Parathyroid adenoma (tissue), 2 donors: ENCODE data around the gene HSF2.

ENCODE experiments used
- H2AFZ ChIP-seq: fragments of 300-600 bp; sonication (generic); one replicate; pipeline ENCODE4 v1.7.0; 2017; ENCODE audit warnings: antibody characterized with exemption, mild to moderate bottlenecking
- H3K27ac ChIP-seq: fragments of 300-600 bp; sonication (generic); one replicate; pipeline ENCODE4 v1.7.0; 2017
- H3K27me3 ChIP-seq: fragments of 300-600 bp; sonication (generic); one replicate; pipeline ENCODE4 v1.7.0; 2017; ENCODE audit warnings: low read length; ENCODE audit not compliant: control insufficient read depth, insufficient read depth
- H3K36me3 ChIP-seq: fragments of 300-600 bp; sonication (generic); one replicate; pipeline ENCODE4 v1.7.0; 2017; ENCODE audit warnings: low read length; ENCODE audit not compliant: control insufficient read depth, insufficient read depth
- H3K4me1 ChIP-seq: fragments of 300-600 bp; sonication (generic); one replicate; pipeline ENCODE4 v1.7.0; 2017; ENCODE audit warnings: control low read depth
- H3K4me2 ChIP-seq: fragments of 300-600 bp; sonication (generic); one replicate; pipeline ENCODE4 v1.7.0; 2017; ENCODE audit warnings: low read length
- H3K4me3 ChIP-seq: fragments of 300-600 bp; sonication (generic); one replicate; pipeline ENCODE4 v1.7.0; 2017; ENCODE audit warnings: low read depth, low read length
- H3K79me2 ChIP-seq: fragments of 300-600 bp; sonication (generic); one replicate; pipeline ENCODE4 v1.7.0; 2017; ENCODE audit warnings: control low read depth
- H3K9ac ChIP-seq: fragments of 300-600 bp; sonication (generic); one replicate; pipeline ENCODE4 v1.7.0; 2017; ENCODE audit warnings: mild to moderate bottlenecking
- H3K9me3 ChIP-seq: fragments of 300-600 bp; sonication (generic); one replicate; pipeline ENCODE4 v1.7.0; 2017; ENCODE audit warnings: low read length; ENCODE audit not compliant: control insufficient read depth
- CTCF ChIP-seq: fragments of 300-600 bp; sonication (generic); IDR thresholded peaks from one replicate; pipeline ENCODE4 v1.7.0; 2017; ENCODE audit warnings: antibody characterized with exemption, mild to moderate bottlenecking
- donor health status: primary hyperparathyroidism.

Gene HSF2

GRCh38 chr6:122422614-122423267 is 23.3 kb downstream of the HSF2 start:
- no peak for TF ChIP-seq CTCF
- H3K36me3 ChIP-seq = no peaks in the 10 kb centered on the region

GRCh38 chr6:122423734-122424133 is 24.3 kb downstream of the HSF2 start:
- H3K9me3 ChIP-seq = no peaks in the 10 kb centered on the region
- H3K79me2 ChIP-seq = no peaks in the 10 kb centered on the region
- H3K4me1 ChIP-seq = no peaks in the 10 kb centered on the region
- no peak overlapping the region for H3K4me3 ChIP-seq
- H3K4me2 ChIP-seq = no peak overlapping the region
- H3K9ac ChIP-seq = no peak overlapping the region
- H2AFZ ChIP-seq = no peak overlapping the region
- H3K36me3 ChIP-seq = no peaks in the 10 kb centered on the region
- no peak overlapping the region for H3K27ac ChIP-seq
- no peak for TF ChIP-seq CTCF
- no peaks in the 10 kb centered on the region for H3K27me3 ChIP-seq

More at GRCh38 chr6:122422614-122423267, 23.3 kb downstream of the HSF2 start:
- Histone ChIP-seq H3K4me2 (no peak overlapping the region), H2AFZ (no peak overlapping the region), H3K27me3 (no peaks in the 10 kb centered on the region), H3K9me3 (no peaks in the 10 kb centered on the region), H3K79me2 (no peaks in the 10 kb centered on the region), H3K9ac (no peak overlapping the region), H3K4me3 (no peak overlapping the region), H3K27ac (no peak overlapping the region), H3K4me1 (no peaks in the 10 kb centered on the region)

- Histone ChIP-seq H3K79me2 (no peaks in the 10 kb centered on the region), H3K27ac (no peak overlapping the region), H3K9me3 (no peaks in the 10 kb centered on the region), H3K4me1 (no peaks in the 10 kb centered on the region), H3K9ac (no peak overlapping the region), H2AFZ (no peak overlapping the region), H3K36me3 (no peaks in the 10 kb centered on the region), H3K4me2 (no peak overlapping the region), H3K27me3 (no peaks in the 10 kb centered on the region), H3K4me3 (no peak overlapping the region)
- no peak for TF ChIP-seq CTCF
Observed at GRCh38 chr6:122426597-122426996, 27.1 kb downstream of the HSF2 start.

GRCh38 chr6:122428781-122429180 is 29.3 kb downstream of the HSF2 start:
- no peaks in the 10 kb centered on the region for H3K36me3 ChIP-seq
- no peak overlapping the region for H3K4me2 ChIP-seq
- no peaks in the 10 kb centered on the region for H3K4me1 ChIP-seq
- no peak overlapping the region for H2AFZ ChIP-seq
- no peaks in the 10 kb centered on the region for H3K79me2 ChIP-seq
- TF ChIP-seq CTCF = no peak
- H3K4me3 ChIP-seq = no peak overlapping the region
- no peak overlapping the region for H3K9ac ChIP-seq
- no peak overlapping the region for H3K27ac ChIP-seq
- H3K9me3 ChIP-seq = no peaks in the 10 kb centered on the region
- no peaks in the 10 kb centered on the region for H3K27me3 ChIP-seq

- H3K27ac ChIP-seq = no peak overlapping the region
- H3K4me3 ChIP-seq = no peak overlapping the region
- no peak overlapping the region for H2AFZ ChIP-seq
- H3K36me3 ChIP-seq = no peaks in the 10 kb centered on the region
- no peaks in the 10 kb centered on the region for H3K27me3 ChIP-seq
- H3K4me1 ChIP-seq = no peaks in the 10 kb centered on the region
- H3K79me2 ChIP-seq = no peaks in the 10 kb centered on the region
- H3K4me2 ChIP-seq = no peak overlapping the region
- no peak overlapping the region for H3K9ac ChIP-seq
- TF ChIP-seq CTCF = no peak
- H3K9me3 ChIP-seq = no peaks in the 10 kb centered on the region
Observed at GRCh38 chr6:122429323-122429722, 29.9 kb downstream of the HSF2 start.
